Vagina (tissue), 2 donors: ENCODE measurements around the gene RUNX3.
"Not testable (repeated sequence)": the region's sequence is repeated elsewhere in the genome, so short reads cannot be mapped to it uniquely, and the experiment has no call there.

Experiments used
- POLR2A ChIP-seq, 2 donors: fragments of 450-650 bp; IDR thresholded peaks; one replicate each; pipeline ENCODE4 v1.6.1; 2017; ENCODE audit warnings: antibody characterized with exemption in 2 of 2, mild to moderate bottlenecking in 2 of 2, moderate library complexity in 2 of 2
- POLR2AphosphoS5 ChIP-seq, 2 donors: sonication (generic); formaldehyde crosslinking; IDR thresholded peaks; one replicate each; pipeline ENCODE4 v1.9.0; 2017; ENCODE audit warnings: antibody characterized with exemption in 2 of 2, mild to moderate bottlenecking in 2 of 2, low read depth in 1 of 2; ENCODE audit not compliant: insufficient read depth in 1 of 2
- TF ChIP-seq, protein P1 (sequence below), 3 experiments: fragments of 450-650 bp in 2 of 3; fragments of 200-600 bp in 1 of 3; sonication (generic) in 1 of 3; IDR thresholded peaks; one replicate each; pipeline ENCODE4 v1.5.1; 2017 to 2019; ENCODE audit warnings: antibody characterized with exemption in 3 of 3, mild to moderate bottlenecking in 2 of 3, moderate library complexity in 2 of 3

DNA sequence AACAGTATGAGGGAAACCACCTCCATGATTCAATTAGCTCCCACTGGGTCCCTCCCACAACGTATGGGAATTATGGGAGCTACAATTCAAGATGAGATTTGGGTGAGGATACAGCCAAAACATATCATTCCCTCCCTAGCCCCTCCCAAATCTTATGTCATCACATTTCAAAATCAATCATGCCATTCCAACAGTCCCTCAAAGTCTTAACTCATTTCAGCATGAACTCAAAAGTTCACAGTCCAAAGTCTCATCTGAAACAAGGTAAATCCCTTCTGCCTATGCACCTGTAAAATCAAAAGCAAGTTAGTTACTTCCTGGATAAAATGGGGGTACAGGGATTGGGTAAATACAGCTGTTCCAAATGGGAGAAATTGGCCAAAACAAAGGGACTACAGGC, 38.7 kb downstream of the RUNX3 start:
- TF ChIP-seq, protein P1, sequence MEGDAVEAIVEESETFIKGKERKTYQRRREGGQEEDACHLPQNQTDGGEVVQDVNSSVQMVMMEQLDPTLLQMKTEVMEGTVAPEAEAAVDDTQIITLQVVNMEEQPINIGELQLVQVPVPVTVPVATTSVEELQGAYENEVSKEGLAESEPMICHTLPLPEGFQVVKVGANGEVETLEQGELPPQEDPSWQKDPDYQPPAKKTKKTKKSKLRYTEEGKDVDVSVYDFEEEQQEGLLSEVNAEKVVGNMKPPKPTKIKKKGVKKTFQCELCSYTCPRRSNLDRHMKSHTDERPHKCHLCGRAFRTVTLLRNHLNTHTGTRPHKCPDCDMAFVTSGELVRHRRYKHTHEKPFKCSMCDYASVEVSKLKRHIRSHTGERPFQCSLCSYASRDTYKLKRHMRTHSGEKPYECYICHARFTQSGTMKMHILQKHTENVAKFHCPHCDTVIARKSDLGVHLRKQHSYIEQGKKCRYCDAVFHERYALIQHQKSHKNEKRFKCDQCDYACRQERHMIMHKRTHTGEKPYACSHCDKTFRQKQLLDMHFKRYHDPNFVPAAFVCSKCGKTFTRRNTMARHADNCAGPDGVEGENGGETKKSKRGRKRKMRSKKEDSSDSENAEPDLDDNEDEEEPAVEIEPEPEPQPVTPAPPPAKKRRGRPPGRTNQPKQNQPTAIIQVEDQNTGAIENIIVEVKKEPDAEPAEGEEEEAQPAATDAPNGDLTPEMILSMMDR (IDR thresholded peaks at IDR 0.05), result not testable (repeated sequence)
- not testable (repeated sequence) for TF ChIP-seq POLR2A (IDR thresholded peaks at IDR 0.05); POLR2AphosphoS5 (IDR thresholded peaks at IDR 0.05; ENCODE audit: insufficient read depth in 1 of 2, low read depth in 1 of 2)
